ENCODE data around the gene JAK1. TPM values are rescaled to one million over a fixed set of nuclear protein-coding genes. Genes with fewer than 3 reads are reported as not detected.

The JAK1 gene
- total RNA-seq, 4 donors from 2014 or later = 121 to 241 (median 165) TPM

DNA sequence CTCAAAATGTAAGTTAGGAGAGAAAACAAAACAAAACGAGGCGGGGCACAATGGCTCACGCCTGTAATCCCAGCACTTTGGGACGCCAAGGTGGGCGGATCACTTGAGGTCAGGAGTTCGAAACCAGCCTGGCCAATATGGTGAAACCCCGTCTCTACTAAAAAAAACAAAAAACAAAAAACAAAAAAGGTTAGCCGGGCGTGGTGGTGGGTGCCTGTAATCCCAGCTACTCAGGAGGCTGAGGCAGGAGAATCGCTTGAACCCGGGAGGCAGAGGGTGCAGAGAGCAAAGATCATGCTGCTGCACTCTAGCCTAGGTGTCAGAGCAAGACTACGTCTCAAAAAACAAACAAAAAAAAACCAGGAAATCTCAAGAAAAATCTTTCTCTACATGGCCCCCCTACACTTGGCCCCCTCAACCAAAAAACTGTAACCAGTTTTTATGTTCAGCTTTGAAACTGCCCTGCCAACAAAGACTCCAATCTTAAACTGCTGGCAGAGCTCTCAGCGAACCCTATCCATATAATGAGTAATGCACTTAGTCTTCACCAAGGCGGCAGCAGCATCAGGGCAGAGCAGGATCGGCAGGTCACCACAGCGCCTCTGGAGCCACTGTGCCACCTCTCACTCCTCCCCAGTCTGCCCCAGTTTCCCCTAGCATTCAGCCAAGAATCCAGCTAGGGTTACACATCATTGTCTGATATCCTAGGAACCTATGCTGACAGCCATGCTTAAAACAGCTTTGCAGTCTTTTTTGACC lies 71.7 kb downstream of the JAK1 start:
- Histone ChIP-seq H3K4me3 (no peak overlapping the region), H3K27me3 (no peaks in the 10 kb centered on the region), H3K27ac (peak overlapping the region; percentile 48 to 96 (median 75)), H3K9me3 (no peaks in the 10 kb centered on the region), H3K36me3 (no peaks in the 10 kb centered on the region), H3K4me1 (peaks cover 94 to 95% of the 10 kb centered on the region in 2 donors)
- in situ Hi-C loops (cut with MboI; ENCODE audit: low sequenced_read_pairs in 4 of 4) (loop anchor here in 1 of 4 donors (5.0 kb wide), 1 partner anchor 68 kb away; no protein-coding TSS in a partner anchor), intact Hi-C loops (cut with DNase I; ENCODE audit: low total_unique reads) (no loop called here)
- no peak for ATAC-seq
- no peak for TF ChIP-seq POLR2A (IDR thresholded peaks at IDR 0.05)
- TF ChIP-seq, protein P1, sequence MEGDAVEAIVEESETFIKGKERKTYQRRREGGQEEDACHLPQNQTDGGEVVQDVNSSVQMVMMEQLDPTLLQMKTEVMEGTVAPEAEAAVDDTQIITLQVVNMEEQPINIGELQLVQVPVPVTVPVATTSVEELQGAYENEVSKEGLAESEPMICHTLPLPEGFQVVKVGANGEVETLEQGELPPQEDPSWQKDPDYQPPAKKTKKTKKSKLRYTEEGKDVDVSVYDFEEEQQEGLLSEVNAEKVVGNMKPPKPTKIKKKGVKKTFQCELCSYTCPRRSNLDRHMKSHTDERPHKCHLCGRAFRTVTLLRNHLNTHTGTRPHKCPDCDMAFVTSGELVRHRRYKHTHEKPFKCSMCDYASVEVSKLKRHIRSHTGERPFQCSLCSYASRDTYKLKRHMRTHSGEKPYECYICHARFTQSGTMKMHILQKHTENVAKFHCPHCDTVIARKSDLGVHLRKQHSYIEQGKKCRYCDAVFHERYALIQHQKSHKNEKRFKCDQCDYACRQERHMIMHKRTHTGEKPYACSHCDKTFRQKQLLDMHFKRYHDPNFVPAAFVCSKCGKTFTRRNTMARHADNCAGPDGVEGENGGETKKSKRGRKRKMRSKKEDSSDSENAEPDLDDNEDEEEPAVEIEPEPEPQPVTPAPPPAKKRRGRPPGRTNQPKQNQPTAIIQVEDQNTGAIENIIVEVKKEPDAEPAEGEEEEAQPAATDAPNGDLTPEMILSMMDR (IDR thresholded peaks at IDR 0.05 in 4 of 5, conservative IDR thresholded peaks at IDR 0.05 in 1 of 5) = no peak
- peak in 1 of 2 donors; percentile 28 for DNase-seq

DNA sequence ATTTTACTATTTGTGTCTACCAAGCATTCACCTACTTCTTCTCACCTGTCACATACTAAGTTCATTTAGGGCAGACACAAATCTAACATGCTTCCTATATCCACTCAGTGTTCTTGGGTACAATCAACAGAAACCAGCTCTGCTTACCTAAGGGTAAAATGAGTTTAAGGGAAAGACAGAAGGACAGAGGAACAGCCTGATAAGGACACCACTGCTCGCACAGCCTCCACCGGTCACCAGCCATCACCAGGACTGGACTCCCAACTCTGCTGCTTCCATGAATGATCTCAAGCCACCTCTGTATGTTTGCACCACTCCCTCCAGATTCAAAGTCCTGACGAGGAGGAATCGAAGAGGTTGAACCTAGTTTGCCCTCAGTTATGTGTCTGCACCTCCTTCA lies 72.4 kb downstream of the JAK1 start:
- peaks cover 94 to 95% of the 10 kb centered on the region in 2 donors for H3K4me1 ChIP-seq
- in situ Hi-C loops (cut with MboI; ENCODE audit: low sequenced_read_pairs in 4 of 4) = no loop called here
- H3K4me3 ChIP-seq = no peak overlapping the region
- no peaks in the 10 kb centered on the region for H3K36me3 ChIP-seq
- H3K9me3 ChIP-seq = no peaks in the 10 kb centered on the region
- ATAC-seq = no peak
- intact Hi-C loops (cut with DNase I; ENCODE audit: low total_unique reads) = no loop called here
- H3K27ac ChIP-seq = peak overlapping the region; percentile 48 to 79 (median 72)
- no peak for DNase-seq
- no peaks in the 10 kb centered on the region for H3K27me3 ChIP-seq
- no peak for TF ChIP-seq POLR2A (IDR thresholded peaks at IDR 0.05)
- TF ChIP-seq, protein P1 (IDR thresholded peaks at IDR 0.05 in 4 of 5, conservative IDR thresholded peaks at IDR 0.05 in 1 of 5) = no peak

DNA sequence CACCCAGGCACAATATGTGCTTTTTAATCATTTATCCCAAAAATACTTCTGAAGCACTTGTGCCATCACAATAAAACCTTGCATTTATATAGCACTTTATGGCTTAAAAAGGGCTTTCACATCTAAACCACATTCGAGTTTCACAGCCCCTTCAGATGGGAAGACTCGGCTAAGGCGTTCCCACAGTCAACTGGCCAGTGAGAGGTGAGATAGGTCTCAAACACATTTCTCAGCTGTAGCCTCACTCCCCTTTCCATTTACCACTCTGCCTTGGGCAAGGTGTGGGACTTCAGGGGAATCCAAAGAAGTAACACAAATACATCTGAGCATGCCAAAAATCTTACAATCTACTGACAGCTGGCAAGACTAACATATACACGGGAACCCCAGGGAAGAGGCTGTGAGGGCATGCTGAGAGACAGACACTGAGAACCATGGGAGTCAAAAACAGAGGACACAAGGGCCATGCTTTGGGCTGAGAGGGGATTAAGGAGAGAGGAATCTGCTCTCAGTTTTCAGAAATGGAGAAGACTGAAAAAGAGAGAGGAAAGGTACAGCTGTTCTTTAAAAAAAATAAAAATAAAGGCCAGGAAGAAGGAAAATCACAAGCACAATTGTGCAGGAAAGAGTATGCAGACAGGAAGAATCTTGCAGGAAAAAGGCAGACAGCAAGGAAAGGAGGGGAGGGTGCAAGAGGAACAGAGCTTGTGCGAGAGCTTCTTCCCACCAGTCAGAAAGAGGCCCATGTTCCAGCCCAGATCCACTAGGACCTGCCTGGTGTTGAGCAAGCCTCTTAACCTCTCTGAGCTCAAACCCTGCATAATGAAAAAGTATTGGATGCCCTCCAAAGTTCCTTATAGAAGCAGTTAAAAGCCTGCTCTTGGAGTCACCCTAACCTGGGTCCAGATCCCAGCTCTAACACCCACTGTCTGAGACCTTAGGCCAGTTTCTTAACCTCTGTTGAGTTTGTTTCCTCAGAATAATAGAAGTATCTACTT lies 73.5 kb downstream of the JAK1 start:
- Histone ChIP-seq H3K4me3 (no peak overlapping the region), H3K27ac (peak overlapping the region; percentile 48 to 79 (median 76)), H3K27me3 (no peaks in the 10 kb centered on the region), H3K4me1 (peaks cover 97% of the 10 kb centered on the region in 2 donors), H3K9me3 (no peaks in the 10 kb centered on the region), H3K36me3 (no peaks in the 10 kb centered on the region)
- no peak for TF ChIP-seq POLR2A (IDR thresholded peaks at IDR 0.05)
- TF ChIP-seq, protein P1 (IDR thresholded peaks at IDR 0.05 in 4 of 5, conservative IDR thresholded peaks at IDR 0.05 in 1 of 5) = no peak
- DNase-seq = no peak
- ATAC-seq = no peak
- in situ Hi-C loops (cut with MboI; ENCODE audit: low sequenced_read_pairs in 4 of 4) (no loop called here), intact Hi-C loops (cut with DNase I; ENCODE audit: low total_unique reads) (no loop called here)

DNA sequence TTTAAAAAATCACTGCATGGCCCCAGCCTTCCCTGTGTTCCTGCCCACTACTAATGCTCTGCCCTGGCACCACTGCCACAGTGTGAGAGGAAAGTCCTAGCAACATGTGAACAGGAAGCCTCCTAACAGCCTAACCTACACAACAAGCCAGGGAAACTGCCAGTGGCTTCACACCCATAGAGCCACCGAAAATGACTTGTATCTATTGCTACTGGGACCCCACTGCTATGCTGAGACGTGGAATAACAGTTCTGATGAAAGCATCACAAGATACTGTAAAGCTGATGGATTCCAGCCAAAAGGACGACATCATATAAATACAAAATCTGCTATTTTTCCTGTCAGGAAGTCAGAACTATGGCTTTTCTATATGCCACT lies 74.9 kb downstream of the JAK1 start:
- peak overlapping the region in 3 of 4 donors; percentile 5 to 36 (median 25) for H3K4me3 ChIP-seq
- ATAC-seq (peak; percentile 25 to 60), DNase-seq (no peak)
- TF ChIP-seq, protein P1 (IDR thresholded peaks at IDR 0.05 in 4 of 5, conservative IDR thresholded peaks at IDR 0.05 in 1 of 5) = no peak
- TF ChIP-seq POLR2A (IDR thresholded peaks at IDR 0.05) = no peak
- H3K36me3 ChIP-seq = no peaks in the 10 kb centered on the region
- H3K9me3 ChIP-seq = no peaks in the 10 kb centered on the region
- in situ Hi-C loops (cut with MboI; ENCODE audit: low sequenced_read_pairs in 4 of 4) (no loop called here), intact Hi-C loops (cut with DNase I; ENCODE audit: low total_unique reads) (no loop called here)
- H3K27me3 ChIP-seq = no peaks in the 10 kb centered on the region
- peaks cover 91 to 92% of the 10 kb centered on the region in 2 donors for H3K4me1 ChIP-seq
- H3K27ac ChIP-seq = peak overlapping the region; percentile 73 to 79 (median 76)

All from gastrocnemius medialis (tissue), 4 donors.